Prostate gland (tissue), 2 donors: ENCODE data around the gene DMRT1. TPM values are rescaled to one million over a fixed set of nuclear protein-coding genes. Genes with fewer than 3 reads are reported as not detected.

Experiments
- DNase-seq: peaks from one replicate; pipeline ENCODE4 v3.0.0-alpha.2; 2019; ENCODE audit warnings: low spot score
- H3K27ac ChIP-seq, 2 donors: fragments of 200-600 bp; sonication (generic); 2 replicates each; pipeline ENCODE4 v1.5.1; 2017 to 2019
- H3K27me3 ChIP-seq: fragments of 200-600 bp; sonication (generic); replicated peaks from 2 replicates; pipeline ENCODE4 v1.5.1; 2019; ENCODE audit not compliant: insufficient read depth
- H3K36me3 ChIP-seq, 2 donors: fragments of 200-600 bp; sonication (generic); 1 replicate in 1 of 2; 2 replicates in 1 of 2; pipeline versions ENCODE4 v1.5.1 to v1.8.1; 2017 to 2019
- H3K4me1 ChIP-seq: fragments of 200-600 bp; sonication (generic); replicated peaks from 2 replicates; pipeline ENCODE4 v1.5.1; 2019
- H3K4me3 ChIP-seq, 2 donors: fragments of 200-600 bp; sonication (generic); 2 replicates each; pipeline ENCODE4 v1.5.1; 2017 to 2019
- H3K9me3 ChIP-seq: fragments of 200-600 bp; sonication (generic); 2 replicates; pipeline ENCODE4 v1.5.1; 2017
- CTCF ChIP-seq, 4 experiments: fragments of 200-600 bp in 2 of 4; fragments of 450-650 bp in 2 of 4; sonication (generic) in 2 of 4; IDR thresholded peaks; 1 replicate in 3 of 4; 2 replicates in 1 of 4; pipeline ENCODE4 v1.5.1; 2016 to 2019; ENCODE audit warnings: antibody characterized with exemption in 4 of 4, mild to moderate bottlenecking in 2 of 4, moderate library complexity in 2 of 4
- POLR2A ChIP-seq: fragments of 450-650 bp; IDR thresholded peaks from one replicate; pipeline ENCODE4 v1.6.1; 2016; ENCODE audit warnings: antibody characterized with exemption, mild to moderate bottlenecking
- POLR2AphosphoS5 ChIP-seq: sonication (generic); formaldehyde crosslinking; IDR thresholded peaks from one replicate; pipeline ENCODE4 v1.6.1; 2017; ENCODE audit warnings: antibody characterized with exemption
- WGBS: methylation state at CpG from one replicate; pipeline ENCODE4 v1.1.5; 2018; 5-methylcytosine and 5-hydroxymethylcytosine counted together
- intact Hi-C: fragments of 100-400 bp; cut with DNase I; formaldehyde crosslinking; loops from one replicate; pipeline ENCODE4 v1.14.2; 2022
- total RNA-seq, 2 donors: library from RNA; depleted of rRNA; stranded (reverse); fragments of >200 nt; gene quantifications; one replicate each; pipeline ENCODE4 v1.1.0, GENCODE V29; 2016

DMRT1 gene
- total RNA-seq, 2 donors from 2014 or later, result 85.9 TPM; not detected in 1

GRCh38 chr9:966870-967269 lies 125.4 kb downstream of the DMRT1 start:
- no peak for TF ChIP-seq CTCF (IDR thresholded peaks at IDR 0.05)
- no peak for TF ChIP-seq POLR2A
- no peak for TF ChIP-seq POLR2AphosphoS5
- Histone ChIP-seq H3K9me3 (no peaks in the 10 kb centered on the region), H3K4me1 (no peaks in the 10 kb centered on the region), H3K4me3 (no peak overlapping the region), H3K27ac (no peak overlapping the region), H3K27me3 (peaks cover 50% of the 10 kb centered on the region), H3K36me3 (no peaks in the 10 kb centered on the region)
- DNase-seq, result no peak
- 9% methylated on average over 3 of the region's 3 CpGs for WGBS
- intact Hi-C loops, result no loop called here

- no peaks in the 10 kb centered on the region for H3K4me1 ChIP-seq
- DNase-seq, result no peak
- WGBS, result 5% methylated on average over 6 of the region's 6 CpGs
- no peaks in the 10 kb centered on the region for H3K36me3 ChIP-seq
- peaks cover 54% of the 10 kb centered on the region for H3K27me3 ChIP-seq
- H3K4me3 ChIP-seq, result no peak overlapping the region
- no peak for TF ChIP-seq POLR2A
- TF ChIP-seq CTCF (IDR thresholded peaks at IDR 0.05), result no peak
- no peak for TF ChIP-seq POLR2AphosphoS5
- no peaks in the 10 kb centered on the region for H3K9me3 ChIP-seq
- intact Hi-C loops, result no loop called here
- H3K27ac ChIP-seq, result no peak overlapping the region
Observed at GRCh38 chr9:967436-967835, 125.9 kb downstream of the DMRT1 start.

- WGBS, result 10% methylated on average over 15 of the region's 15 CpGs
- no peaks in the 10 kb centered on the region for H3K4me1 ChIP-seq
Observed at GRCh38 chr9:967903-968641, 126.6 kb downstream of the DMRT1 start.

GRCh38 chr9:969310-970150 lies 128.0 kb downstream of the DMRT1 start:
- peaks cover 67% of the 10 kb centered on the region for H3K27me3 ChIP-seq
- H3K27ac ChIP-seq, result no peak overlapping the region
- H3K4me1 ChIP-seq, result no peaks in the 10 kb centered on the region
- WGBS, result 9% methylated on average over 44 of the region's 49 CpGs
- DNase-seq, result no peak
- H3K9me3 ChIP-seq, result no peaks in the 10 kb centered on the region
- H3K36me3 ChIP-seq, result no peaks in the 10 kb centered on the region
- no peak overlapping the region for H3K4me3 ChIP-seq
- no peak for TF ChIP-seq CTCF (IDR thresholded peaks at IDR 0.05)
- intact Hi-C loops, result no loop called here

More at GRCh38 chr9:967903-968641, 126.6 kb downstream of the DMRT1 start:
- Histone ChIP-seq H3K27ac (no peak overlapping the region), H3K36me3 (no peaks in the 10 kb centered on the region), H3K27me3 (peaks cover 57% of the 10 kb centered on the region), H3K9me3 (no peaks in the 10 kb centered on the region), H3K4me3 (no peak overlapping the region)
- no peak for DNase-seq
- TF ChIP-seq CTCF (IDR thresholded peaks at IDR 0.05) (no peak), POLR2A (no peak), POLR2AphosphoS5 (no peak)
- intact Hi-C loops, result no loop called here
